Neural crest cell (in vitro differentiated cells): ENCODE results near the gene N4BP2L2. TPM values are rescaled to one million over a fixed set of nuclear protein-coding genes. Genes with fewer than 3 reads are reported as not detected.
A peak's percentile ranks its signal among the peaks of the same experiment; 100 is the strongest.

Experiments
- DNase-seq: peaks from one replicate; pipeline ENCODE4 v3.0.0; 2021; ENCODE audit warnings: low read depth, mixed read lengths, low spot score
- H3K27ac Mint-ChIP-seq: one replicate; pipeline ENCODE4 v1.8.0; 2021; ENCODE audit warnings: mild to moderate bottlenecking, mixed read lengths; ENCODE audit not compliant: unreplicated experiment
- H3K27me3 Mint-ChIP-seq: 2 replicates; pipeline ENCODE4 v1.8.0; 2021; ENCODE audit warnings: low read depth, mild to moderate bottlenecking, mixed read lengths
- H3K36me3 Mint-ChIP-seq: 2 replicates; pipeline ENCODE4 v1.8.0; 2021; ENCODE audit warnings: low read depth, mild to moderate bottlenecking, mixed read lengths
- H3K4me1 Mint-ChIP-seq: 2 replicates; pipeline ENCODE4 v1.8.0; 2021; ENCODE audit warnings: mixed read lengths
- H3K4me3 Mint-ChIP-seq: one replicate; pipeline ENCODE4 v1.8.0; 2021; ENCODE audit warnings: mild to moderate bottlenecking, mixed read lengths
- H3K9me3 Mint-ChIP-seq: 2 replicates; pipeline ENCODE4 v1.8.0; 2021; ENCODE audit warnings: mixed read lengths
- CTCF ChIP-seq: fragments of 200-600 bp; sonication (generic); conservative IDR thresholded peaks from 2 replicates; pipeline ENCODE4 v1.5.0; 2021; ENCODE audit warnings: antibody characterized with exemption, mild to moderate bottlenecking
- total RNA-seq: library from RNA; stranded (reverse); gene quantifications from 2 replicates; pipeline ENCODE4 v1.2.1, GENCODE V29; 2021

The N4BP2L2 gene
- total RNA-seq, 1 donor from 2014 or later, result 81.1 TPM

- H3K27ac Mint-ChIP-seq, result peak overlapping the region; percentile 28
- peaks cover 23% of the 10 kb centered on the region for H3K36me3 Mint-ChIP-seq
- H3K9me3 Mint-ChIP-seq, result peaks cover 11% of the 10 kb centered on the region
- H3K4me3 Mint-ChIP-seq, result no peak overlapping the region
- no peaks in the 10 kb centered on the region for H3K27me3 Mint-ChIP-seq
- TF ChIP-seq CTCF, result no peak
- H3K4me1 Mint-ChIP-seq, result peaks cover 8% of the 10 kb centered on the region
- DNase-seq, result no peak
These were observed 34.3 kb downstream of the N4BP2L2 start for GRCh38 chr13:32504263-32504662.

- no peaks in the 10 kb centered on the region for H3K27me3 Mint-ChIP-seq
- H3K4me3 Mint-ChIP-seq, result no peak overlapping the region
- H3K36me3 Mint-ChIP-seq, result peaks cover 21% of the 10 kb centered on the region
- H3K4me1 Mint-ChIP-seq, result peaks cover 8% of the 10 kb centered on the region
- peaks cover 11% of the 10 kb centered on the region for H3K9me3 Mint-ChIP-seq
- no peak for TF ChIP-seq CTCF
- H3K27ac Mint-ChIP-seq, result no peak overlapping the region
- no peak for DNase-seq
These were observed 34.9 kb downstream of the N4BP2L2 start for GRCh38 chr13:32503727-32504126.

DNA sequence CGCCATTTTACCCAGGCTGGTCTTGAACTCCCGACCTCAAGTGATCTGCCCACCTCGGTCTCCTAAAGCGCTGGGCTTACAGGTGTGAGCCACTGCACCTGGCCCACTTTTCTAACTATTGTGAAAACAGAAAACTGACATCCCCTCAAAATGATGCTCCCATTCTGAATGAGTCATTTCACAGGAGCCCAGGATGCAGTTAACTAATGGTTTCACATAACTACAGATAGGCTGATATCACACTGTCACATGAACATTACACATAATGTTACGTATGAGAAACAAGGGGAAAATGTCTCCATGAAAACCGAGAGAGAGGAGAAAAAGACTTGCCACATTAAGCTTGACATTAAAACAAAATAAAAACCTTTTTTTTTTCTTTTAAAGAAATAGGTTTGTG is 37.5 kb downstream of the N4BP2L2 start:
- TF ChIP-seq CTCF, result no peak
- no peaks in the 10 kb centered on the region for H3K27me3 Mint-ChIP-seq
- no peak for DNase-seq
- H3K4me1 Mint-ChIP-seq, result peaks cover 8% of the 10 kb centered on the region
- H3K4me3 Mint-ChIP-seq, result no peak overlapping the region
- peaks cover 11% of the 10 kb centered on the region for H3K9me3 Mint-ChIP-seq
- no peak overlapping the region for H3K27ac Mint-ChIP-seq
- peaks cover 20% of the 10 kb centered on the region for H3K36me3 Mint-ChIP-seq

GRCh38 chr13:32499538-32500210 is 38.9 kb downstream of the N4BP2L2 start:
- Mint-ChIP-seq H3K27me3 (no peaks in the 10 kb centered on the region), H3K9me3 (peaks cover 5% of the 10 kb centered on the region), H3K4me1 (peaks cover 7% of the 10 kb centered on the region), H3K27ac (no peak overlapping the region), H3K36me3 (peaks cover 7% of the 10 kb centered on the region), H3K4me3 (no peak overlapping the region)
- DNase-seq, result no peak
- TF ChIP-seq CTCF, result no peak

GRCh38 chr13:32497589-32497988 is 41.0 kb downstream of the N4BP2L2 start:
- Mint-ChIP-seq H3K9me3 (no peaks in the 10 kb centered on the region), H3K27me3 (no peaks in the 10 kb centered on the region), H3K4me1 (no peaks in the 10 kb centered on the region), H3K36me3 (peaks cover 2% of the 10 kb centered on the region), H3K4me3 (no peak overlapping the region), H3K27ac (no peak overlapping the region)
- no peak for TF ChIP-seq CTCF
- no peak for DNase-seq
